SKM-1 (cell line): ENCODE data around the gene ZNF143.
"Not testable (repeated sequence)": the region's sequence is repeated elsewhere in the genome, so short reads cannot be mapped to it uniquely, and the experiment has no call there.

ENCODE experiments used
- DNase-seq: peaks from one replicate; lab custom pipeline; 2025; ENCODE audit not compliant: unreplicated experiment; lab: John Stamatoyannopoulos, UW

The ZNF143 gene

DNA sequence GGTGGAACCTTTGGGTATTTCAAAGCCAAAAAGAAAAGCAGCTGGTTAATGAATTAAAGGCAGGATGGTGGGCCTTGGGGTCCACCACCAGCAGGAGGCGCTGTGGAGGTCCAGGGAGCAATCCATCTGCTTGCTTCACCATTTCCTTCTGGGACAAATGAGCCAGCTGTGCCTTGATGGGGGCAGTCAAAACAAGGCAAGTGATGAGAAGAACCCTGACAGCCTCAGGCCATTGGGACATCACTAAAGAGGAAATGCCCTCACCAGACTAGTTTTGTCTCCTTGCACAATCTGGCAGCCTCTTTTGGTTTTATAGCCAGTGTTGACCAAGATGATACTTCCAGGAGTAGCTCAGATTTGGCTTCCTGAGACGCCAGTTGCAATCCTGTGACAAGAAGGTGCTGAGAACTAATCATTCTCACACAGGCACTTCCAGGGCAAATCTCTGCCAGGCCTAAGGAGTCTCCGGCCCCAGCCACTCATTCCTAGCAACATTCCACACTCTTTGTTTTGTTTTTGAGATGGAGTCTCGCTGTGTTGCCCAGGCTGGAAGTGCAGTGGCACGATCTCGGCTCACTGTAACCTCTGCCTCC is 74.5 kb downstream of the ZNF143 start:
- DNase-seq, result peak; percentile 80

DNA sequence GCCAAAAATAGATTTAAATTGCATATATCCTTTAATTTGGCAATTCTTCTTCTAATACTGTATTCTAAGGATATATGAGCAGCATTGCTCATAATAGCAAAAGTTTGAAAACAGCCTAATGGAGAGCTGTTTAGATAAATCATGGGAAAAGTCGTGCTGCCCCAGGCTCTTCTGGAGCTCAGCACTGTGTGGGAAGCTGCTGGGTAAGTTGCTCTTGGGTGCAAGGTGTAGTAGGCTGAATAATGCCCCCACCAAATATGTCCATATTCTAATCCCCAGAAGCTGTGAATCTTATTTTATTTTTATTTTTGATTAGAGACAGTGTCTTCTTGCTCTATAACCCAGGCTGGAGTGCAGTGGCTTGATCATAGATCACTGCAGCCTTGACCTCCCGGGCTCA is 77.7 kb downstream of the ZNF143 start:
- DNase-seq, result no peak

DNA sequence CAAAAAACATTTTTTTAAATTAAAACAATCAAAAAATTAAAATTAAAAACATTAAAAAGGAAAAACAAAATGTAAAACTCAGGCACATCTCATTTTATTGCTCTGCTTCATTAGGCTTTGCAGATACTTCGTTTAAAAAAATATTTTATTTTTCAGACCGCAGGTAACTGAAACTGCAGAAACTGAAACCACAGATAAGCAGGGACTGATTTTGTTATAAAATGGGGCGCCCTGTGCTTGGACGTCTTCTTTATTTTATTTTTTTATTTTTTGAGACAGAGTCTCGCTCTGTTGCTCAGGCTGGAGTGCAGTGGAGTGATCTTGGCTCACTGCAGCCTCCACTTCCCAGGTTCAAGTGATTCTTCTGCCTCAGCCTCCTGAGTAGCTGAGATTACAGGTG is 88.4 kb downstream of the ZNF143 start:
- DNase-seq, result not testable (repeated sequence)

DNA sequence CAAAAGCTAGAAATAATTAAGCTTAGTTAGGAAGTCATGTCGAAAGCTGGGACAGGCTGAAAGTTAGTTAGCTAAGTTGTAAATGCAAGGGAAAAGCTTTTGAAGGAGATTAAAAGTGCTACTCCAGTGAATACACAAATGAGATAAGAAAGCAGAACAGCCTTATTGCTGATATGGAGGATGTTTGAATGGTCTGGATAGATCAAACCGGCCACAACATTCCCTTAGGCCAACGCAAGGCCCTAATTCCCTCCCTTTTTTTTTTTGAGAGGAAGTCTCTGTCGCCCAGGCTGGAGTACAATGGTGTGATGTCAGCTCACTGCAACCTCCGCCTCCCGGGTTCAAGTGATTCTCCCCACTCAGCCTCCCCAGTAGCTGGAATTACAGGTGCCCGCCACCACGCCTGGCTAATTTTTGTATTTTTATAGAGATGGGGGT is 89.4 kb downstream of the ZNF143 start:
- DNase-seq, result no peak

DNA sequence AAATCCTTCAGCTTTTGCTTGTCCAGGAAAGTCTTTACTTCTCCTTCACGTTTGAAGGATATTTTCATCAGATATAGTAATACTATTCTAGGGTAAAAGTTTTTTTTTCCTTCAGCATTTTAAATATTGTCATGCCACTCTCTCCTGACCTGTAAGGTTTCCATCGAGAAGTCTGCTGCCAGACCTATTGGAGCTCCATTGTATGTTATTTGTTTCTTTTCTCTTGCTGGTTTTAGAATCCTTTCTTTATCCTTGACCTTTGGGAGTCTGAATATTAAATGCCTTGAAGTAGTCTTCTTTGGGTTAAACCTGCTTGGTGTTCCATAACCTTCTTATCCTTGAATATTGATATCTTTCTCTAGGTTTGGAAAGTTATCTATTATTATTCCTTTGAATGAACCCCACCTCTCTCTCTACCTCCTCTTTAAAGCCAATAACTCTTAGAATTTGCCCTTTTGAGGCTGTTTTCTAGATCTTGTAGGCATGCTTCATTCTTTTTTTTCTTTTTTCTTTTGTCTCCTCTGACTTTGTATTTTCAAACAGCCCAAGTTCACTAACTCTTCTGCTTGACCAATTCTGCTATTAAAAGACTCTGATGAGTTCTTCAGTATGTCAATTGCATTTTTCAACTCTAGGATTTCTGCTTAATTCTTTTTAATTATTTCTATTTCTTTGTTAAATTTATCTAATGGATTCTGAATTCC is 100.6 kb downstream of the ZNF143 start:
- no peak for DNase-seq

DNA sequence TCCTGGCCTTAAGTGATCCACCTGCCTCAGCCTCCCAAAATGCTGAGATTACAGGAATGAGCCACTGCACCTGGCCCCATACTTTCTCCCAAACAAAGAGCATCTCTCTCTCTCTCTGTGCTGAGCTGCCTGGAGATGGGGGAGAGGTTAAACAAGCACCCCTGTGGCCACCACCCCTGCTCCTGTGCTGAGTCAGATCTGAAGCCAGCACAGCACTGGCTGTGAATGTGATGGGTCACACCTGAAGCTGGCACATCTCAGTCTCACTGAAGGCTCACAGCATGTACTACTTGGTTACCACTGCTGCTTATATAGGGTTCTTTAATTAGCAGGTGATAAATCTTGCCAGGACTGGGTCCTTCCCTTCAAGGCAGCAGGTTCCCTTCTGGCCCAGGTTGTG is 101.9 kb downstream of the ZNF143 start:
- DNase-seq, result no peak

DNA sequence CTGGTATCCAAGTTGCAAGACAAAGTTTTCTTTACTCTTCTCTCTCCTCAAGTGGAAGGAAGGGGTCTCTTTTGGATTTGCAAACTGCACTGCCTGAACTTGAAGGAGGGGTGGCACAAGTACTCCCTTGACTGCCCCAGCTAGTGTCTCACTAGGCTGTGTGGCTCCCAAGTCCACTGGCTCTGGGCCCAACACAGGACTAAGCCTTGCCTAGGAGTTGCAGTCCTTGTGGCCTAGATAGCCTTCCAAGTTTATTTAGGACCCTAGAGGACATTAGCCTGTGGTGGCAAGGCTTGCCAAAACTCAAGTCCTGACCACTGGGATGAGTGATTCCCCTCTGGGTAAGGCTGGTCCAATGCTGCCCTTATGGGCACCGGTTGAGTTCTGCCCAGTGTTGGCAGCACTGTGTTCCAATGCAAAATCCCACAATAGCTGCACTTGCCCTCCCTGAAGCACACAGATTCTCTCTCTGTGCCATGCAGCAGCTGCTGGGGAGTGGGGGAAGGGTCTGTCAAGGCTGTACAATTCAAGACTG is 102.5 kb downstream of the ZNF143 start:
- no peak for DNase-seq

DNA sequence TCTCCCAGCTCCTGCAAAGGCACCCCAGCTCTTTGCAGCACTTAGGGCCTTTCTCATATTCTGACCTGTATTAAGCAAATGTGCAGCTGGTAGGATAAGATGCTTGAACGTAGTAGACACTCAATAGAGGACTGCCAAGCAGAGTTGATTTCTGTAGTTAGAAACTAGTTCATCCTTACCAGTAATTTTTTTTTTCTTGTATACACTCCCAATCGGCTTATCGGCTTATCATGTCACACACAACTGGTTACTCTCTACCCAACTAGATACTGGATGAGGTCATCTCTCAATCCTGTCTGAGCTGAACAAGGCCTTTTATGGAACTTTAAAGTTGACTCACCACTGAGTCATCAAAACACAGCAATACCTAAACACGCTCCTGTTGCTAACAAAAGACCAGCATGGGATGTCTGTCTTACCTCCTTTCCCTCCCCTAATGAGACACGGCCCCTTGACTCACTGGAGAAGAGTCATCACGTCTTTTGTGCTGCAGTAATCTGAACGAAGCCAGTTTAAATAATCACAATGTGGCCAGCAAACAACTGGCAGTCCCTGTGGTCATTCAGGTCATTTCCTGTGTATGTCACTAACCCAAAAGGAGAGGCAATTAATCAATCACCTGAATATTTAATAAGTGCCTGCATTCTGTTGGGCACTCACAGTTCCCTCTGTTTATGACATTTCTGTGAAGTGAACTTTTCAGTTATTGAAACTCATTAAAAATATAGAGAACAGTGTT is 105.2 kb downstream of the ZNF143 start:
- DNase-seq, result peak; percentile 45

DNA sequence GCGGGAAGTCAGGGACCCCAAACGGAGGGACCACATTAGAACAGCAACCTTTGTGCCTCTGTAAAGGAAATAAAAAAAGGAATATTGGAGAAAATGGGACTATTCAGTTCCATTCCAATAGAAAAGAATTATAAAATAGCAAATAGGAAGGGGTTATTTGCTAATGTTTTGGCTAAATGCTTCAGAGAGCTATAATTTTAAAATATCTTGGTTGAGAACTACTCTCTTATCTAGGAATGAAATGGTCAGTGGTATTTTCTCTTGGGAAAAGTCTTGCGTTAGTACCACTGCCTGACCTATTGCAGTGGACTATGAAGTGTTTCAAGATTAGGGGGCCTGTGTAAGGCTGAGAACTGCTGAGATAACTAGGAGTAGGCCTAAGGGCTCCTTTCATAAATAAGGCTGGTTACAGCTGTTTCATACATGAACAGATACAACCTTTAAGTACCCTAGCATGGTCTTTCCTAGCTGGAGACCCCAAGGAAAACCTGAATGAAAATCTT is 105.8 kb downstream of the ZNF143 start:
- DNase-seq, result no peak

DNA sequence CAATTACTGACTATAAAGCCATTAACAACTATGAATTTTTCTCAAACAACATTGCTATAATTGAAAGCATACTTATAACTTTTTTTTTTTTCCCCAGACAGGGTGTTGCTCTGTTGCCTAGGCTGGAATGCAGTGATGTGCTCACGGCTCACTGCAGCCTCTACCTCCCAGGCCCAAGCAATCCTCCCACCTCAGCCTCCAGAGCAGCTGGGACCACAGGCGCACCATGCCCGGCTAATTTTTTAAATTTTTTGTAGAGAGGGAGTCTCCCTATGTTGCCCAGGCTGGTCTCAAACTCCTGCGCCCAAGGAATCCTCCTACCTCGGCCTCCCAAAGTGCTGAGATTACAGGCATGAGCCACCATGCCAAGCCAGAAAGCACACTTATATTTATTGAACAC is 106.6 kb downstream of the ZNF143 start:
- DNase-seq, result no peak

DNA sequence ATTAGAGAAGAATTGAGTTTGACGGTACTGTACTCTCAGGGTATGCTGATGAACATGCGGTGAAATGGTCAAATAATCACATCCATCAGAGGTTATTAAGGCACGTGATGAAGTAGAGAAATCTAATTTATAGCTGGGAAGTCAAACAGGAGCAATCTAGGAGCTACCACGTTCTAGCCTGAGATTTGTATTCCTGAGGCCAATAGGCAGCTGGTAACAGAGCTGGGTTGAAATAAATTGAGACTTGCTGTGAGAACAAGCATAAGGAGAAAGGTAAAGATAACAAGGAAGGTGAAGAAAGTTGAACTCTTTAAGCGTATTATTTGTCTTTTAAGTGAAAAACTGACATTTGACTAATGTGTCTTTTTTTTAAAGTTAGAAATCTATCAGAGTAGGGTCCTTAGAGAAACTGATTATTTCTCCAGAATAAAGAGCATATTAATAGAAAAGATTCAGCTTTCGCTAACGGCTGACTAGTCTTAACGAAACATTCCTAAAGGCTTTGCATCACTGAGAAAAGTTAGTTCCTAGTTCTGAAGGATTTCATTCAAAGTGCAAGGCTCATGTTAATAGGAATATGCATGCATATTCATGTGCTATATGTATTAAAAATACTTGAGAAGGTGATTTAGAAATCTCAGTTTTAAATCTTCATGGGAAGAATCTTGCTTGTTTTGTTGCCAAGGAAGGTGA is 107.5 kb downstream of the ZNF143 start:
- no peak for DNase-seq

DNA sequence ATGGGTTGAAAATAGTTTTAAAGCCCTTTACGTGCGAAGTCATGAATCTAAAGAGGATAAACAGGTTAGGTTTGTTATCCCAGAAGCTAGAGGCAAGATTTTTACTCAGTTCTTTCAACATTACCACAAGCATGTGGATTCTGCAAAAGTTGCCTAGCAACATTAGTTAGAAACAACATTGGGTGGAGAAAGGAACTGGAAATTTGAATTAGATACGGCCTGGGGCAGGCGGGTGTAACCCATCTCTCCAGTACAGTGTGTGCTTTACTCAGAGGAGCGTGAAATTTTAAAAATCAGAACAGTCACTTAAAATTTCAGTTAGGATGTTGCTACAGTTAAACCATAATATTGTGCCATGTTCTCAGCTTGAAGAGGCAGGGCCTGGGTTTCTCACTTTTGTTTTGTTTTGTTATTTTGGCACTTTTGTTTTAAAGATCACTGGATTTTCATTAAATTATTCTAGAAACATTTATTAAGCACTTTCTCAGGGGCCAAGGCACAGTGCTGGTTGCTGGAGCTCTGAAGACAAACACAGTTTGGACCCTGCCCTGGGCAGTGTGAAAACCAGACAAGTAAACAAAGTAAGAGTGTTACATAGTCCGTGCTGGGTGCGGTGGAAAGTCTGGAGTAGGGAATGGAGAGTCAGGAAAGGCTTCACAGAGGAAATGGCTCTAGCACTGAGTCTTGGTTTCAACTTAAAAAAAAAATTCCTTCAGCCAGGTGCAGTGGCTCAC is 108.2 kb downstream of the ZNF143 start:
- peak; percentile 23 for DNase-seq

DNA sequence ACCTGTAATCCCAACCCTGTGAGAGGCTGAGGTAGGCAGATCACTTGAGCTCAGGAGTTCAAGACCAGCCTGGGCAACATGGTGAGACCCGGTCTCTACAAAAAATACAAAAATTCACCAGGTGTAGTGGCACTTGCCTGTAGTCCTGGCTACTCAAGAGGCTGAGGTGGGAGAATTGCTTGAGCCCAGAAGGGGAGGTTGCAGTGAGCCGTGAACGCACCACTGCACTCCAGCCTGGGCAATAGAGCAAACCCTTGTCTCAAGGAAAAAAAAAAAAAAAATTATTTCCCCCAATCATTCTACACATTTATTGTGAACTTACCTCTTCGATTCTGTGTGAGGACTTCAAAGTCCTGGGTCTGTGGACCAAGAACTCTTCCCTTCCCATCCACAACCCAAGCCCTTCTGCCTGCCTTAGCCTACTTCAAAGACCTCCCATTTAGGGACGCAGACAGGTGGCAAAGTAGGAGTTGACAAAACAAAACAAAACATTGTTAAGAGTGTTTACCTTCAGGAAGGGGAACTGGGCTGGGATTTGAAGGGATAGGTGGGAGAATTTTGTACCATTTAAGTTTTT is 108.9 kb downstream of the ZNF143 start:
- no peak for DNase-seq

DNA sequence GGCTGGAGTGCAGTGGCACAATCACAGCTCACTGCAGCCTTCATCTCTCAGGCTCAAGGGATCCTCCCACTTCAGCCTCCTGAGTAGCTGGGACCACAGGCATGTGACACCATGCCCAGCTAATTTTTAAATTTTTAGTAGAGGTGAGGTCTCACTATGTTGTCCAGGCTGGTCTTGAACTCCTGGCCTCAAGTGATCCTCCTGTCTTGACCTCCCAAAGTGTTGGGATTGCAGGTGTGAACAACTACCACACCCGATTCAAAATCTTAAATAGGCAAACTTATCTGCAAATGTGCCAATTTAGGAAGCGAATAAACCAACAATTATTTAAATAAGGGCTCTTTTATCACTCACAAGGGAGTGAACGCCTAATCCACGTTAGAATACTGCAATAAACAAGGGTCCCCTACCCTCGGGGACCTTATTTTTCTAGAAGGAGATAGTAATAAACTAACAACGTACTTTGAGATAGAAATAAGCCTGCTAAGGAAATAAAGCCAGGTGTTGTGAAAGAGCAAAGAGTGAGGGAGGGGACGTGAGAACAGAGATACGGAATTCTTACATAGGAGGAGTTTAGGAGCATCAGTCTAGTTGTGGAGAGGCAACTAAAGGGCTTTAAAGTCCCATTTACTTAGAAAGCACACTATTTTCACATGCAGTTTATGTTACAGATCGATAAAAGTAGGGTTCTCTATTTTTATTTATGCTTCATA is 109.7 kb downstream of the ZNF143 start:
- no peak for DNase-seq

DNA sequence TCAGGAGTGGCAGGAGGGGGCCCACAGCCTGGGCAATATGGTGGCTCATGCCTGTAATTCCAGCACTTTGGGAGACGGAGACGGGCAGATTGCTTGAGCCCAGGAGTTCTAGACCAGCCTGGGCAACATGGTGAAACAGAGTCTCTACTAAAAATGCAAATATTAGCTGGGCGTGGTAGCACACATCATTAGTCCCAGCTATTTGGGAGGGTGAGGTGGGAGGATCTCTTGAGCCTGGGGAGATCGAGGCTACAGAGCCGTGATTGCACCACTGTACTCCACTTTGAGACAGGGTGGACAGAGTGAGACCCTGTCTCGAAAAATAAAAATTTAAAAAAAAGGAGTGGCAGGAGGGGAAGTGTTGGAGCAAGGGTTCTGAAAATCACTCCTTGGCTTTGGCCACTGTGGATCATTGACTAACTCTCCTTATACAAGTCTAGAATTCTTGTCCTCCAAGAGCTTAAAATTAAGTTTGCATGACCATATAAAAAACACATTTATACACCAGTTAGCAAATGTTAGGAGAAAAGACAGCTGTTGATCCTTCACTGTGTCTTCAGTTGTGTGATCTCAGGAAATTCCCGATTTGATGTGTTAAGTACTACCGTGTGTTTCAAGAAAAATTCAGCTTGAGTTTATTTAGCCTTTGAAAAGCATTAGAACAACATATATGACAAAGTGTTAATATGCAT is 110.4 kb downstream of the ZNF143 start:
- no peak for DNase-seq

DNA sequence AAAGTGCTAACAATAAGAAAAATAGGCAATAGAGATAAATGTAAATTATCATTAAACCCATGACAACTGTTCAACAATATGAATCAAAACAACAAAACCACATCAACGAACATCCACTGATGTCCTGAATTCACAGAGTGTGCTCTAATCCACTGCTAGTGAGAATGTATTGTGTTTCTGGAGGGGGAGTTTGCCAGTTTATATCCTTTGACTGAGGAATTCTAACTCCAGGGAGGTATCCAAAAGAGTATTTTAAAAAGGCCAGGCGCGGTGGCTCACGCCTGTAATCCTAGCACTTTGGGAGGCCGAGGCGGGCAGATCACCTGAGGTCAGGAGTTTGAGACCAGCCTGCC is 110.9 kb downstream of the ZNF143 start:
- DNase-seq, result no peak

DNA sequence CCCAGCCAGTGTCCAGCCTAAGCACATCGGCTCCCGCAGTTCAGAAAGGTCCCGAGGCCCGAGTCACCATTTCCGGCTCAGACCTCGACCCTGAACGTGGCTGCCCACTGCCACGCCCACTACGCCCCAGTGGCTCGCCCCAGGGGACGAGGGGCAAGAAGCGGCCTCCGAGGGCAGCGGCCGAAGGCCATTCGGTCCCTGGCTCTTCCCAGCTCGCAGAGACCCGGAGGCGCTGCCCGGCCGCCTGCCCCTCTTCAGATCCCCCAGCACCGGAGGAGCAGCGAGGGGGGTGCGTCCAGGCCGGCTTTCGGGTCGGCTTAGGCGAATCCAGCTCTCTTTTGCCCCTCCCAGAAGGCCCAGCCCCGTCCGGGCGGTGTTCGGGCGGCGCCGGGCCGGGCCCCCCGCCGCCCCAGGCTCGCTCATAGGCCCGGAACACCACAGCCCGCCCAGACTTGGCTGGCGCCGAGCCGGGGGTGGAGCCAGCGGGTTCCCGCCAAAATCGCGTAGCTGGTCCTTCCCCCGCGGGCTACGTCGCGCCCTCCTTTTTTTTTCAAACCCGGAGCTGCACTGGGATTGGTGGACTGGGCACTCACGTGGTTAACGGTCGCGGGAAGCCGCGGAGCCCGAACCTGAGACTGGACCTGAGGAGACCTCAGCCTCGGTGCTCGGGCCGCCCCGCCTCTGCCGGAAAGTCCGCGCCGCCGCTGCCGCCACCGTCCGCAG is 112.4 kb downstream of the ZNF143 start, which contains the start of gene WEE1:
Gene WEE1 (plus strand): TSS at position 619 of the 723 bp plus-strand sequence. CDS start 264 bp downstream, outside the sequence.
- peak; percentile 92 for DNase-seq
